GM18526 (cell line): ENCODE results near the gene SYNDIG1L.

Source experiments
- POLR2A ChIP-seq: IDR thresholded peaks from 3 replicates; pipeline ENCODE4 v1.6.1; 2011; ENCODE audit not compliant: insufficient read length; ENCODE audit errors: extremely low read depth

The SYNDIG1L gene

GRCh38 chr14:74414403-74415114, 11.5 kb downstream of the SYNDIG1L start:
- TF ChIP-seq POLR2A: no peak

GRCh38 chr14:74413627-74414026, 12.4 kb downstream of the SYNDIG1L start:
- no peak for TF ChIP-seq POLR2A

GRCh38 chr14:74412753-74413152, 13.3 kb downstream of the SYNDIG1L start:
- no peak for TF ChIP-seq POLR2A

- no peak for TF ChIP-seq POLR2A
Observed at GRCh38 chr14:74411671-74412070, 14.3 kb downstream of the SYNDIG1L start.

GRCh38 chr14:74409441-74409840, 16.6 kb downstream of the SYNDIG1L start:
- no peak for TF ChIP-seq POLR2A

GRCh38 chr14:74408870-74409269, 17.1 kb downstream of the SYNDIG1L start:
- TF ChIP-seq POLR2A: no peak

GRCh38 chr14:74407801-74408154, 18.2 kb downstream of the SYNDIG1L start:
- TF ChIP-seq POLR2A: no peak

GRCh38 chr14:74407021-74407800, 18.8 kb downstream of the SYNDIG1L start:
- no peak for TF ChIP-seq POLR2A

- TF ChIP-seq POLR2A: no peak
Observed at GRCh38 chr14:74405663-74406062, 20.3 kb downstream of the SYNDIG1L start.

- TF ChIP-seq POLR2A: no peak
Observed at GRCh38 chr14:74404435-74404834, 21.6 kb downstream of the SYNDIG1L start.

GRCh38 chr14:74403619-74404417, 22.2 kb downstream of the SYNDIG1L start:
- TF ChIP-seq POLR2A: no peak

- TF ChIP-seq POLR2A: no peak
Observed at GRCh38 chr14:74402401-74403251, 23.4 kb downstream of the SYNDIG1L start.

- TF ChIP-seq POLR2A: peak; percentile 28
Observed at GRCh38 chr14:74401504-74402241, 24.3 kb downstream of the SYNDIG1L start.

- TF ChIP-seq POLR2A: no peak
Observed at GRCh38 chr14:74400919-74401503, 25.0 kb downstream of the SYNDIG1L start.
